Left lung (tissue), 10 donors: ENCODE data around the gene NAA50. TPM values are rescaled to one million over a fixed set of nuclear protein-coding genes. Genes with fewer than 3 reads are reported as not detected.

Experiments
- ATAC-seq: fragments of 200-7000 bp; cut with Tn5 transposase; one replicate; pipeline ENCODE4 v1.9.1; 2020; ENCODE audit warnings: moderate library complexity
- DNase-seq, 4 donors: peaks; one replicate each; pipeline ENCODE4 v3.0.0-alpha.2; 2013 to 2020
- H3K27ac ChIP-seq, 2 donors: fragments of 200-600 bp; sonication (generic) in 1 of 2; one replicate each; pipeline versions ENCODE4 v1.5.0 to v1.8.0; 2020 to 2021
- H3K27me3 ChIP-seq, 2 donors: fragments of 200-600 bp; sonication (generic) in 1 of 2; one replicate each; pipeline versions ENCODE4 v1.5.0 to v1.8.0; 2020 to 2021
- H3K36me3 ChIP-seq, 2 donors: fragments of 200-600 bp; sonication (generic) in 1 of 2; one replicate each; pipeline versions ENCODE4 v1.5.0 to v1.8.0; 2020 to 2021
- H3K4me1 ChIP-seq, 2 donors: fragments of 200-600 bp; one replicate each; pipeline ENCODE4 v1.8.0; 2021
- H3K4me3 ChIP-seq, 2 donors: fragments of 200-600 bp; sonication (generic) in 1 of 2; one replicate each; pipeline versions ENCODE4 v1.5.0 to v1.8.0; 2020 to 2021; ENCODE audit warnings: mild to moderate bottlenecking in 1 of 2
- H3K9me3 ChIP-seq, 2 donors: fragments of 200-600 bp; sonication (generic) in 1 of 2; one replicate each; pipeline versions ENCODE4 v1.5.0 to v1.8.0; 2020 to 2021
- CTCF ChIP-seq, 2 donors: fragments of 200-600 bp; sonication (generic) in 1 of 2; IDR thresholded peaks; one replicate each; pipeline versions ENCODE4 v1.5.0 to v1.8.0; 2021; ENCODE audit warnings: antibody characterized with exemption in 2 of 2
- intact Hi-C, 2 donors: fragments of 100-400 bp; cut with DNase I; formaldehyde crosslinking; loops; one replicate each; pipeline versions ENCODE4 v1.11.2 to v1.14.2; 2022
- polyA plus RNA-seq, 6 donors: library from polyadenylated mRNA; unstranded; fragments of 120-200 nt; gene quantifications; one replicate each; pipeline ENCODE4 v1.2.1, GENCODE V29; 2013; ENCODE audit not compliant: insufficient read length in 6 of 6
- total RNA-seq, 2 donors: library from RNA; stranded (reverse); fragmentation: NEBNext Ultra II Directional; extraction: Animal tissue kit (Norgen Biotek cat#: 25700); gene quantifications; one replicate each; pipeline ENCODE4 v1.2.1, GENCODE V29; 2021
- donor health status: DM: no; HTN: yes; CAD: no.
- donor health status: DM: no; HTN: no; CAD: no.

NAA50 gene
- total and polyA plus RNA-seq, 8 donors: 96.9 to 132 (median 114) TPM

DNA sequence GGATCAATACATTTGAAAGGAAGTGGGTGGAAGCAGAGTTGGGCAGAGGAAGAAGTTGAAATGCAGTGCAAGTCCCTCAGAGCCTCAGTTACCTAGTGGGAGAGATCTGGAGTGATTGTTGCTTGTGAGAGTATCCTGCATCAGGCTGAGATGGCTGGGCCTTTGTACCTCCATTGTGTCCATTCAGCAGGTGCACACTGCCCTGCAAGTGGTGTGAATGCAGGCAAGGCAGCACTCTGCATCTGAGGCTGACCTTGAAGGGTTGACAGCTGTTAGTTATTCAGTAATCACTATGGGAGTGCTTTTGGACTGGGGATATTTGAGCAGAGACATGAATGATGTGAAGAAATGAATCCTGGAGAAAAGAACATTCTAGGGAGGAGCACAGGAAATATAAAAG lies 25.9 kb upstream of the NAA50 start:
- Histone ChIP-seq H3K27ac (no peak overlapping the region), H3K36me3 (no peaks in the 10 kb centered on the region), H3K4me1 (peaks cover 4 to 7% of the 10 kb centered on the region in 2 donors), H3K9me3 (no peaks in the 10 kb centered on the region), H3K4me3 (no peak overlapping the region), H3K27me3 (no peaks in the 10 kb centered on the region)
- ATAC-seq: no peak
- TF ChIP-seq CTCF (IDR thresholded peaks at IDR 0.05): no peak
- intact Hi-C loops: no loop called here
- no peak for DNase-seq

GRCh38 chr3:113769551-113769950 lies 23.5 kb upstream of the NAA50 start:
- TF ChIP-seq CTCF (IDR thresholded peaks at IDR 0.05): no peak
- intact Hi-C loops: no loop called here
- Histone ChIP-seq H3K4me3 (no peak overlapping the region), H3K27me3 (no peaks in the 10 kb centered on the region), H3K27ac (no peak overlapping the region), H3K36me3 (no peaks in the 10 kb centered on the region), H3K4me1 (peaks cover 4 to 7% of the 10 kb centered on the region in 2 donors), H3K9me3 (no peaks in the 10 kb centered on the region)
- no peak for DNase-seq
- ATAC-seq: peak; percentile 86

DNA sequence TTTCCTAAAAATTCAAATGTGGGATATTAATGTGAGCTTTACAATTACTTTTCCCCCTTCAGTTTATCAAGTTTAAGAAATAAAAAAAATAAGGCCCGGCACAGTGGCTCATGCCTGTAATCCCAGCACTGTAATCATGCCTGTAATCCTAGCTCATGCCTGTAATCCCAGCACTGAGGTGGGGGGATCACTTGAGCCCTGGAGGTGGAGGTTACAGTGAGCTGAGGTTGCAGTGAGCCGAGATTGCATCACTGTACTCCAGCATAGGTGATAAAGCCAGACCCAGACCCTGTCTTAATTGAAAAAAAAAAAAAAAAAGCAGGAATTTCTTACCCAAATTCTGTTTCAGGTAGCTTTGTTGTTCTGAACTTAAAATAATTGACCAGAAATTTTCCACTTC lies 18.6 kb upstream of the NAA50 start:
- no peak for TF ChIP-seq CTCF (IDR thresholded peaks at IDR 0.05)
- ATAC-seq (no peak), DNase-seq (no peak)
- Histone ChIP-seq H3K4me1 (peaks cover 0 to 5% of the 10 kb centered on the region in 2 donors), H3K36me3 (no peaks in the 10 kb centered on the region), H3K27ac (no peak overlapping the region), H3K27me3 (no peaks in the 10 kb centered on the region), H3K4me3 (no peak overlapping the region), H3K9me3 (no peaks in the 10 kb centered on the region)
- intact Hi-C loops: no loop called here

GRCh38 chr3:113758389-113759024 lies 12.5 kb upstream of the NAA50 start:
- ATAC-seq (no peak), DNase-seq (no peak)
- Histone ChIP-seq H3K27ac (no peak overlapping the region), H3K9me3 (peaks cover 0 to 9% of the 10 kb centered on the region in 2 donors), H3K27me3 (no peaks in the 10 kb centered on the region), H3K4me3 (no peak overlapping the region), H3K4me1 (peaks cover 0 to 9% of the 10 kb centered on the region in 2 donors), H3K36me3 (no peaks in the 10 kb centered on the region)
- no peak for TF ChIP-seq CTCF (IDR thresholded peaks at IDR 0.05)
- intact Hi-C loops: no loop called here

GRCh38 chr3:113754494-113755159 lies 8.6 kb upstream of the NAA50 start:
- ATAC-seq (peak; percentile 15), DNase-seq (no peak)
- Histone ChIP-seq H3K4me1 (peaks cover 0 to 41% of the 10 kb centered on the region in 2 donors), H3K9me3 (peaks cover 0 to 9% of the 10 kb centered on the region in 2 donors), H3K27me3 (no peaks in the 10 kb centered on the region), H3K27ac (peak overlapping the region in 1 of 2 donors; percentile 30), H3K4me3 (no peak overlapping the region), H3K36me3 (no peaks in the 10 kb centered on the region)
- intact Hi-C loops: no loop called here
- no peak for TF ChIP-seq CTCF (IDR thresholded peaks at IDR 0.05)
